Stimulated activated CD8-positive, alpha-beta memory T cell treated with anti-CD3 and anti-CD28 coated beads, Interleukin-7, amount 100 ng/mL, for 4 hours (primary cell): ENCODE results near the gene BRD1.

ENCODE experiments used
- DNase-seq, 2 donors: peaks; one replicate each; pipeline ENCODE4 v3.0.0-alpha.2; 2020; ENCODE audit warnings: low read depth in 2 of 2

Gene BRD1

DNA sequence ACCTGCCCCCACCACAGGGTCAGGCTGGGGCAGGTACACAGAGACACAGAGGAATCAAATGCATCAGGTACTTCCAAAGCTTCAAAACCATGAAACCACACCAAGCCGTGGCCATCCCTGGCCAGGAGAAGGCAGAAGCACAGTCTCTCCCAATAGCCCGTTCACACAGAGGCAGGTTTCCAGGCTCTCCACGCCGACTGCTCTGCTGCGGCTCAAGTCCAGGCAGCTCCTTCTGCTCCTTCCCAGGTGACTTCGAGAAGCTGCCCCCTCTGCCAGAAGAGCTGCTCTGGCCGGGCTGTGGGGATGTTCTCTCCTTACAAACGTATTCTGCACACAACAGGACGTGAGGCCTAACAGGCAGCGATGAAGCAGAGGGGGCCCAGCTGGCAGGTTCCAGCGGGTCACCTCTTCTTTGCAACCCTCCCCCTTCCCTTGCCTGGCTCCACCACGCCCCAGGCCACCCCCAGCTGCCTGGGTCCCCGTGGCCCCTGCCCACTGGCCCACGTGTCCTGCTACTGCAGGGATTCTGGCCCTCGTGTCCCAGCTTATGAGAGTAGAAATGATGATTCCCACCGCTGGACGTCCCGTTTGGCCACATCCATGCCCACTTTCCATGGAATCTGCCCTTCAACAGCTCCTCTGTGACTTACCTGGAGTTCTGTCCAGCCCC, 26.1 kb downstream of the BRD1 start:
- DNase-seq: no peak

- no peak for DNase-seq
These were observed 27.1 kb downstream of the BRD1 start for GRCh38 chr22:49800408-49801238.

DNA sequence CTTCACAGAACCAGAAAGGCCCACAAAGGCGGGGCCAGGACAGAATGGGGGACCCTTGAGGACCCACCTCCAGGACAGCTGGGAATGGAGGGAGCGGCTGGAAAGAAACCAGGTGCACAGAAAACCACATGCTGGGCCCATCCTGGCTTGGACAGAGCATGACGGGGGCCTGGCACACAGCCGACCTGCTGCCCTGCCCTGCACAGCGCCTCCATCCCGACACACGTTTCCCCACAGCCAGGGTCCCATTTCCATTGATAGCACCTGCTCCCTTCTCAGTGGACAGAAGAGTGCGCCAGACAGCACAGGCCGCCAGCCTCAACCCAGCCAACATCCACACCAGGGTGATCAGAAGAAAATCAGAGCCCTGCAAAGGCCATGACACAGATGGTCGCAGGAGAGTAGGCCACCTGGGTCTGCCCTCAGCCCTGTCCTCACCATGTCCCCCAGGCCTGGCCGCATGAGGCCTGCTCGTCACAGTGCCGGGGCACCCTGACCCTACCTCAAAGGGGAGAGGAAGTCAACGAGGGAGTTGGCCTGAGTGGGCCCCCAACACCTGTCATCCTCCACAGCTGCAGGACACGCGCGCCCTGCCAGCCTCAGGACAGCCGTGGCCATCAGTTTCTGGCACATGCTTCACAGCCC, 28.1 kb downstream of the BRD1 start:
- DNase-seq: no peak

DNA sequence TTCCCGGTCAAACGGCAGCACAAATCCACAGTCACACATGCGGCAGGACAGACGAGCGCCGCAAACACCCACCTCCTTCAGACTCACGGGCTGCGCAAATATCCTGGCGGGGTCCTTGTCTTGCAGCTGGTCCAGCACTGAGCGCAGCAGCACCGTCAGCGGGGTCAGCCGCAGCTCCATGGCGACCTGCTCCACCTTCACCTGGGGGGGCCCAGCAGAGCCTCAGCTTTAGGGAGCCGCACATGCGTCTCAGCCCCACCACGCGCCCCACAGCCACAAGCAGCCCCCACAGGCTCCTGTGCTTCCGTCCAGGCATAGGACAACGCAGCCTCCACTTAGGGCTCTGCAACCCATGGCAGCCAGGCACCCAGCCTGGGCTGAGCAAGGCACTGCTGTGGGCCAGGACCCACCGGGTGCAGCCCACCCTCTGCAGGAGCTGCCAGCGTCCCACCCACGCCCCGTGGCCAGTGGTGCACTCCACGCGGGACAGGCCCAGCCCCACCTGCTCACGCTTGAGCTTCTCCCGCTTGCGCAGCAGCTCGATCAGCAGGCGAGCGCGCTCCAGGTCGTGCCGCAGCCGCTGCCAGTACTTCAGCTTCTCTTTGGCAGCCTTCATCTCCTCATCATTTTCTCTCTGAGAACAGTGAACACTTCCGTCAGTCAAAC, 29.1 kb downstream of the BRD1 start:
- no peak for DNase-seq

DNA sequence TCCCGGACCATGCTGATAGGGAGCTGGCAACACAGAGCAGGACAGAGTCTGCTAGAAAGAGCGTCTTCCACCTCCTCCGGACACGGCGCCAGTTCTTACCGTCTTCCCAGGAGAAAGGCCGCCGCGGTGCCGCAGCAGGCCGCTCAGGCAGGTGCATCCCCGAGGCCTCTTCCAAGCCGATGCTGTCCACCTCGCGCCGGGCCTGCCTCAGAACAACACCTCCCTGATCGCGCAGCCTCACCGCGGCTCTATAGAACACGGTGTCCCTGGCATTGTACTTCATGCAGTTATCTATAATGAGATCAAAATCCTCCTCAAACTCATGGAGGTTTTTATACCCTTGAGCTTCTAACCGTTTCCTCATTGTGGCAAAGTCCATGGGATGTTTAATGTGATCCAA, 30.0 kb downstream of the BRD1 start:
- DNase-seq: no peak

- no peak for DNase-seq
These were observed 30.9 kb downstream of the BRD1 start for GRCh38 chr22:49796596-49797270.

DNA sequence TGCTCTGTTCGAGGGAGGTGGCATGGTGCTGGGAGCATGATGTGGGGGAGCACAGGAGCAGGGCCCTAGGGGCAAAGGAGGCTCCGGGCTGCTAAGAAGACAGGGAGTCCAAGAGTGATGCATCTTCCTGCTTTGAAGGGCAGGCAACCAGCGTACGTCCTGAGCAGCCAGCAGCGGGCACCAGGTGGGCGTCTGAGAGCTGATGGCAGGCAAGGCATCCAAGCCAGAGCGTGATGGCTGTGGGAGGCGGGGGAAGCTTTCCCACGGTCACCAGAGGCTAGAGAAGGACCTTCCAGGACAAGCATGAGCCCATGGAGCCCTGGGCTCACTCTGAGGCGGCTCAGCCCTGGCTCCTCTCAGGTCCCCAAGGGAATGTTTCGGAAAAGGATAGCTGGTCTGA, 32.2 kb downstream of the BRD1 start:
- DNase-seq: no peak

DNA sequence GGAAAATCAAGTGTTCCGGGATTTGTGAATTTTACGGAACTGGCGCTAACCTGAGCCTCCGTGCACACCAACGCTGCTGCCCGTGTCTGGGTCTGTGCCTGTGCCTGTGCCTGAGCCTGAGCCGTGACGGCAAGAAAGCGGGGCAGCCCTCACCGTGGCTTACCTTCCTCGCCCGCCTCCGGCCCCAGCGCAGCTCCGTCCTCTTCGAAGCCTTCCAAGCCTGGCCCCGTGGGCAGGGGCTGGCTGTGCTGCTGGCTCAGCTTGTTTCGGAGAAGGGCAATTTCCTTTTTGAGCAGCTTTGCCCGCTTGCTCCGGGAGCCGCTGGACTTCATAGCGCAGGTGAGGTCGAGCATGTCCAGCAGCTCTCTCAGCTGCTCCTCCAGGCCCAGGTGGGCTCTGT, 33.8 kb downstream of the BRD1 start:
- DNase-seq: no peak

GRCh38 chr22:49793296-49793695, 34.4 kb downstream of the BRD1 start:
- DNase-seq: no peak

GRCh38 chr22:49792107-49792506, 35.6 kb downstream of the BRD1 start:
- no peak for DNase-seq

DNA sequence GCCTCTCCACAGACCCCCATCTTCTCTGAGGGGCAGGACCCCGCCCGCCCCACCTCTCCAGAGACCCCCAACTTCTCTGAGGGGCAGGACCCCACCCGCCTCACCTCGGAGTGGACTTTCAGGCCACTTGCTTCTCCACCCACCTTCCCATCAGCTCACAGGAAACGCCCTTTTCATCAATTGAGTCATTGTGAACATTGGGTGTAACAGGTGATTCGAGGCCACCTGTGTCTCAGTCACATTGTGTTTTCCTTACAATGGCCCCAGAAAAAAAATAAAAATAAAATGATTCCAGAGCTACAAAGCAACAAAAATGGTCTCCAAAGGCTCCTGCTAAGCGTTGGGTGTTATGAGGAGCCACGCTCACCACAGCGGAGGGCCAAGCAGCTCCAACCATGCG, 36.0 kb downstream of the BRD1 start:
- DNase-seq: no peak

- no peak for DNase-seq
These were observed 36.8 kb downstream of the BRD1 start for GRCh38 chr22:49790912-49791311.

- no peak for DNase-seq
These were observed 38.2 kb downstream of the BRD1 start for GRCh38 chr22:49789289-49790141.

DNA sequence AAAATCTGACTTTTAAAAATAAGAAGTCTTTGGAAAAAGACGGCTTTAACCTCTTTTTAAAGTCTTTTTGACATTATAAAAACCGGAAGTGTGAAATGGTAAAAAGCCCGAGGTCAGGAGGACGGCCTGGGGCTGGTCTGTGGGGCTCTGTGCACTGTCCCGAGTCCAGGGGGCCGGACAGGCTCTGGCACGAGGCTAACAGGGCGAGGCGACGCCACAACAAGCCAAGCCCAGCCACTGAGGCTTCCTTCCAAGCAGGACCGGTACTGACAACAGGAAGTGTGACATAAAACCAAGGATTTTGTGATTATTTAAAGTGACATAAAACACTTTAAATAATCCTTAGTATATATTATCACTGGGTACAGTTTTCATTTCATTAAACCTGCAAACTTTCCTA, 39.2 kb downstream of the BRD1 start:
- no peak for DNase-seq

- no peak for DNase-seq
These were observed 39.8 kb downstream of the BRD1 start for GRCh38 chr22:49787861-49788260.

GRCh38 chr22:49786976-49787706, 40.5 kb downstream of the BRD1 start:
- DNase-seq: no peak

DNA sequence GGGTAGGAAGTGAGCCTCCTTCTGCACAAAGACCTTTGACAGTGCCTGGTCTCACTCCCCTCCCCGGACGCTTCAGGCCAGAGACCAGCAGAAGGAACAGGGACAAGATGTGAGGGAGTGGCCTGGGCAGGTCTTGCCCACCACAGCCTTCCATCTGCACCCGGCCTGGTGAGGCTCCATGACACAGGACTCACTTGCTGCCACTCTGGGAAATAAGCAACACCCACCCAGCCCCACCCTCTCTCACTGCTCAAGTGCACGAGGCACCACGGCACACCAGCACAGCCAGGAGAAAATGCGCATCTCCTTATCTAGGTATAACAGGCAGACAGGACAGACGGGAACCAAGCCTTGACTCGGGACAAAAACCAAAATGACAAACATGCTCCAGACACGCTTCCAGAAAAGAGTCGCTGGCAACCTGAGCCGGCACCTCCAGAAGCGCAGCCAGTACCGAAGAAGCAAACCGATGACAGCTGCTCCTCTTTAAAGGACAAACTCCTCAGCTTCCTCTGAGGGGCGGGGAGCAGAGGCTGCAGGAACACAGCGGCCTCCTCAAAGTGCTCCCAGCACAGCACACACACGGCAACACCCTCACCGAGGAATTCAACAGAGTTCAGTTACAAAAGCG, 41.7 kb downstream of the BRD1 start:
- DNase-seq: no peak

- DNase-seq: peak in 1 of 2 donors; percentile 9
These were observed 42.6 kb downstream of the BRD1 start for GRCh38 chr22:49785046-49785521.

GRCh38 chr22:49784630-49784971, 43.1 kb downstream of the BRD1 start:
- no peak for DNase-seq
